Midbrain (tissue), 1 donor: Measurements from ENCODE around the gene BMP7.

Experiments used
- DNase-seq: peaks from one replicate; lab custom pipeline; 2025; lab: John Stamatoyannopoulos, UW

BMP7 gene

DNA sequence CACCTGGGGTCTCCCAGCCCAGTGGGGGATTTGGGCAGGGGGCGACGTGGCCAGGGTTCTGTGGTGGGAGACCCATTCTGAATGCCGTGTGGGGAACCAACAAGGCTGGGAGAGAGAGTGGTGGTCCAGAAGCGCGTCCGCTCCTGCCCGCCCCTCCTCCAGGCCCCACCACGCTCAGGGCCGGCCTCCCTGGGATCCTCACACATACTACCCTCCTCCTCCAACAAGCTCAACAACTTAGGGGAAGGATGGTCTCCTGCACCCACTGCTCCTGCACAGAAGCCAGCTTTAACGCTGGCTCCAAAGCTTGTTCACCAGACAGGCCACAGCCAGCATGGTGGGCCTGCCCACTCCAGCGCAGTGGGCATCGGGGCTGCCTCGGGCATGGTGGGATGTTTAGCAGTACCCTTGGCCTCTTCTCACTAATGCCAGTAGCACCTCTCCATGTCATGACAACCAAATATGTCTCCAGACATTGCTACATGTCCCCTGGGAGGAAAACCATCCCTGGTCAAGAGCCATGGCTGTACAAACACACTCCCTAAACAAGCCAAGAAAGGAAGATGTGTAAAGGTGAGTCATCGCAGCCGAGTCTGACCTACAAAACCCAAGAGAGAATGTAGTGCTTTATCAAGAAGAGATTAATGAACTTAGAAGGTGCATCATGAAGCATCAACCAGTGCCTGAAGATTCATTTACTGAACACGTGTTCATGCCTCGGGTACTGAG is 75.7 kb downstream of the BMP7 start:
- DNase-seq = no peak

DNA sequence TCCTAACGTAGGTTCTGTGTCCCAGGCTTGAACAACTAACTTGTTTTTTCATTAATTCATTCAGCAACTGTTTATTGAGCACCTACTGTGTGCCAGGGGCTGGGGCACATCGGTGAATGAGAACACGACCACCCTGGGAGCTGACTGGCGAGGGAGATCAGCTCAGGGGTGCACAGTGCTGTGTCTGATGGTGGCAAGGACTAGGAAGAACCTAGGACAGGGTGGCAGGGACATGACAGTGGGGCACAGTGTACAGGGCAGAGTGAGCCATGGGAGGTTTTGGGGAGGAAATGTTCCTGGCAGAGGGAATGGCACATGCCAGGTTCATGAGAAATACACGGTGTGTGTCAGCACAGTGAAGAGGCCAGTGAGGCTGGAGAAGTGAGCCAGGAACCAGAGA is 76.7 kb downstream of the BMP7 start:
- DNase-seq = no peak

DNA sequence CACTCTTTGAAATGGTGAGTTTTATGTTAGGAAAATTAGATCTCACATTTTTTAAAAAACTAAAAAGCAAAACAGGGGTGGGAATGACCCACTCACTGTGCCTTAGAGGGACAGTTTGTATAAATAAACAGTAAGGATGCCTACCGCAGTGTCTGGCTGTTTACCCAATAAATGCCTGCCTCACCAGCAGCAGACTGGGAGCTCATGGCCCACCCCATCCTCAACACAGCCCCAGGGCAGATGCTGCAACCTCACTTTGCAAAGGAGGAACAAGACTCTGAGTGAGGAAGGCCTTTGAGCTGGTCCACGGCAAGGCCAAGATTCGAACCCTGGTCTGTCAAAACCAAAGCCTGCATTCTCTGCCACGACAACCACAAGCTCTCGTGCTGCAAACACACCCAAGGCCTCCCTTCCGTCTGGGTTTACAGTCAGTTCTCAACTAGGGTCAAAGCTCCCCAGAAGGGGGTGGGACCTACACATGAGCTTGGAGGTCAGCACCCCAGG is 77.8 kb downstream of the BMP7 start:
- no peak for DNase-seq

DNA sequence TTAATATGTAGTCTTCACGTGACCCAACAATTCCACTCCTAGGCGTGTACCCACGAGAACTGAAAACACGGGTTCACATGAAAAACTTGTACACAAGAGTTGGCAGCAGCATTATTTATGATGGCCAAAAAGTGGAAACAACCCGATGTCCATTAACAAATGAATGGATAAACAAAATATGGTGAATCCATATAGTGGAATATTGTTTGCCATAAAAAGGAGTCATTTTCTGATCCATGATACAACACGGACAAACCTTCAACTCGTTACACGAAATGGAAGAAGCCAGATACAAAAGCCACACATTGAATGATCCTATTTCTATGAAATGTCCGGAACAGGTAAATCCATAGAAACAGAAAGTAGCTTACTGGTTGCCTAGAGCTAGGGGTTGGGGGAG is 78.4 kb downstream of the BMP7 start:
- no peak for DNase-seq

DNA sequence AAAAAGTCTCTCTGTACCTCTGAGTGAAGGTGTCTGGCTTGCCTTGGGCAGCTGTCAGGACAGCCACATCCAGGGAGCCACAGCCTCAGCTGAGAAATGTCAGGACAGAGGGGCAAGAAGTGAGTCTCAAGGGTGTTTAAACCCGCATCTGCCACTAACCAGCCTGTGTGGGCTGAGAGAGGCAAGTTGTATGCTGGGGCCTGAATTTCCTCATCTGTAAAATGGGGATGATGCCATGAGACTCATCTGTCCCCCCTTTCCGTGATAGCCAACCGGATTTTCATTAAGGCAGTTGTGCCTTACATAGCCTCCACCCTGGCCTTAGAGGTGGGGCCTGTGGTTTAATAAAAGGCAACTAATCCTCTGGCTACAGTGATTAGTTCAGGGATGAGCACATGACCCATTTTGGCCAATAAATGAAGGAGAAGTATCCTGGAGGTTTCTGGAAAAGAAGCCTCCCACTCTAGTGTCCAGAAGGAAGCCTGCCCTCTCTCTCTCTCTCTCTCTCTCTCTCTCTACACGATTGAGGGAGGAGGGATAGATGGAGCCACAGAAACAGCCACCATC is 79.3 kb downstream of the BMP7 start:
- no peak for DNase-seq

DNA sequence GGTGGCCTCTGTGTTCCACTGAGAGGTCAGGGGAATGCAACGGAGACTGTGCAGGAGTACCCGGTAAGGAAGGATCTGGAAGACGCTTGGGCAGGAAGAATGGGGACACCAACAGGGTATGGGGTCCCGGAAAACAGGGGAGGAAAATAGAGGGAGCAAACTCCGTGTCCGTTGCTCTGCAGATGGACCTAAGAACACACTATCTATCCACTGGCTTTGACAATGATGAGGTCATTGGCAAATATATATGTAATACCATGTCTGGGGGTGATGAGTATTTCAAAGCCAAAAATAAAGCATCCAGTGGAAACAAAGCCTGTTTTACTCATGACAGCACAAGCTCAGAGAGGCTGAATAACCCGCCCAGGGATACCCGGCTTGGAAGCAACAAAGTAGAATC is 80.2 kb downstream of the BMP7 start:
- DNase-seq = no peak

DNA sequence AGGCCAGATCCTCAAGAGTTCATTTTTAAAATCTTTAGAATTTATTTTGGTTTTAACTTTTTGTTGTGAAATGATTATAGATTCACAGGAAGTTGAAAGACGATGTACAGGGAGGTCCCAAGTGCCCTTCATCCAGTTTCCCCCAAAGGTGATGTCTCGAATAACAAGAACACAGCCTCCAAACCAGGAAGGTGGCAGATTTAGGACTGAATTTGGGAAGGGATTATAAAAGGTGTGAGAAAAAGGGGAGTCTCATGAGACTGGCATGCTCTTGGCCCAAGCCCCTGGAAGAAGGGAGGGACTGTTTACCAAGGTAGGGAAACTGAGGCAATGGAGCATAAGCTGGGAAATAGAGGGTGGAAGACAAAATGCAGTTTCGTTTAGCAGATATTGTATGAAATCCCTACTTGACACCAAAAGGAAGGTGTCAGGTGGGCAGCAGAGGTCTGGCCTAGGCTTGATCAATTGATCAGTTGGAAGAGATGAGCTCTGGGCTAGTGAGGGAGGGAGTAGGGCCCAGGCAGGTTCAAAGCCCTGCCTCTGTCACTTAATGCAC is 81.2 kb downstream of the BMP7 start:
- no peak for DNase-seq

DNA sequence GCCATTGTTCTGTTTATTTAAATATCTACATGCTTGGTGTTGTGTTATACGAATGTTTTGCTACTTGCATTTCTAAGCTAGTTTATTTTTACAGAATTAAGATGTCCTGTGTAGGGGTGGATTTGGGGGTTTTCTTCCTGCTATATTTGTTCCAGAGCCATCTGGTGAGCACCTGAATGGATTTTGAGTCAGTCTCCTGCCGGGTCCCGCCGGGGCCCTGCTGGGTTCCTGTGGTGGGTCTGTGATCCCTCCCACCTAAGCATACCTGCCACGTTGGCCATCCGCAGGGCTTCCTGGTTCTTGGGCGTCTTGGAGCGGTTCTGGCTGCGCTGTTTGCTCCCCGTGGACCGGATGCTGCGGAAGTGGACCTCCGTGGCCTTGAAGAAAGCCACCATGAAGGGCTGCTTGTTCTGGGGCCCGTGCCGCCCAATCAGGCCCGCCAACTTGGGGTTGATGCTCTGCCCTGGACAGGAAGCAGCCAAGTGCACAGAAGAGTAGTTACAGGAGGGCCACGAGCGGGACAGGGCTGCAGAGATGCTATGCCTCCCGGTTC is 82.9 kb downstream of the BMP7 start:
- DNase-seq = no peak

DNA sequence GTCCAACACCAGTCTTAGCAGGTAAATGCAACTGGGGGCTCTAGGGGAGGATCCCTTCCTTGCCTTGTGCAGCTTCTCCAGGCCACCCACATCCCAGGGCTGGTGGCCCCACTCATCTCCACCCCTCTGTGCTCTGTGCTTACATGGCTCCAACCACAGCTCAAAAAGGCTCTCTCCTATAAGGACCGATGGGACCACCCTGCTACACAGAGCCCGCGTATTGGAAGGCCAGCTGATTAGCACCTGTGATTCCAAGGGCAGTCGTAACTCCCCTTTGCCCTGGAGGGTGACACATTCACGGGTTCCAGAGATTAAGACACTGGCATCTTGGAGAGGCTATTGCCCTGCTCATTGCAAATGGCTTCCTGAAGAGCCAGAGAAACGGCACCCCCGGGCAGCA is 84.8 kb downstream of the BMP7 start:
- no peak for DNase-seq

DNA sequence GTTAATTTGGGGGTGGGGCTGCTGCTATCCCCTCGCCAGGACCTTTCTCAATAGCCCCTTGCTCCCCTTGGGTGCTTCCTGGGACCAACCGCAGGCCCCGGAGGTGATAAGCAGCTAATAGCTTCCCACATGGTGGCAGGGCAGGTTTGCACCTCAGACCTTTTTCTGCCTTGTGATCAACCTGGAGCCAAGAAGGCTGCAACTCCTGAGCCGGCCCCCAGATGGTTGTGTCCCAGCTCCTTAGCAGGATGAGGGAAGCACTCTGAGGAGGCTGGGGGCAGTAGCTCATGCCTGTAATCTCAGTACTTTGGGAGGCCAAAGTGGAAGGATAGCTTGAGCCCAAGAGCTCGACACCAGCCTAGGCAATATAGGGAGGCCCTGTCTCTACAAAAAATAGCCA is 85.5 kb downstream of the BMP7 start:
- no peak for DNase-seq

DNA sequence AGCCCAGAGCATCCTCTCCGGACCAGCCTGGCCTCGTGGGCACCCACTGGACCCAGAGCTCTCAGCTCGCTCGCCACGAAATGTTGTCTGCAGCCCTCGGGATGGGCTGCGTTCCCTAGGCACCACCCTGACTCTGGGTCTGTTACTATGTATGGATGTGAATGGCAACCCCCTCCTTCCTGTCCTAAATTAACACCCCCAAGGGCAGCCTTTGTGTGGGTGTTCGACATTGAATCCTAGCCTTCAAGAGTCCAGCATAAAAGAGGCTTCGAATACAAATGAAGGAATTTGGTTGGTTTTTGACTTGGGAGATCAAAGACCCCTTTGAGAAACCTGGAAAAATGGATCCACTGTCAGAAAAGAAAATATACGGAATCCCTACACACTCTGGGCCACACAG is 86.1 kb downstream of the BMP7 start:
- no peak for DNase-seq

DNA sequence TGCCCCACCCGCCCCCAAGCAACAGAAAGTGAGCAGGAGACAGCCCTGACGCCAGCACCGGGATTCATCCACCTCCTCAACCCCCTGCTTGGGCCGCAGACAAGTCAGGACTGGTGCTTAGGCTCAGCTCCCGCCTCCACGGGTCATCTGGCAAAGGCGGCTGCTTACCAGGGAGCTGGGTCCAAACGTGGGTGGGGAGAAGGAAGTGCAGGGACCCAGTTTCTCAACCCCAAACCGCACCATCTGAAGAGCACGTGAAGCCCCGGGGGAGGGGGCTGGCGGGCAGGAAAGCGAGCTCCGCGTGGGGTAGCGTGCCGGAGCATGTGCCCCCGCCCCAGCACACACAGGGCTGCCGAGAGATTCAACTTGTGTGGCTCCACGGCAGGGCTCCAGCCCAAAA is 87.2 kb downstream of the BMP7 start:
- DNase-seq = no peak

DNA sequence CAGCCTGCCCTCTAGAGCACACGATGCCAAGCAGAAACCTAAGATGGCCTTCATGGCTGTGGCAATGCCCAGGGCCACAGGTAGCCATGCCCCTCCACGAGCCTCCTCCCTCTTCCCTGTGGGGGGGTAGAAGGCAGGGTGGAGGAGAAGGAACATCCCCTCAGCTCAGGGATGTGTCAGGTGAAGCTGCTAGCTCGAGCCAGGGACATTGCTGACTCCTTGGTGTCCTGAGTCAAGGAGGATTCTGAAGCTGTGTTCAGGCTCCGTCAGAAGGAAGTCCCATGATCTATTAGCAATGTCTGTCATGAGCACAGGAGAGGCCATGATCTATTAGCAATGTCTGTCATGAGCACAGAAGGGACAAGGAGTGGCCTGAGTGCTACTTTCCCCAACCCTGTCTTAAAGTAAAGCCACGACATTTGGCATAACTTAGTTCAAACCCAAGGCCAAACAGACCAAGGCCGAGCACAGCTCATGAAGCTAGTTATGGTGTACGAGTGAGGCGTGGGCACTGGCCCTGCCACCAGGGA is 87.8 kb downstream of the BMP7 start:
- no peak for DNase-seq

DNA sequence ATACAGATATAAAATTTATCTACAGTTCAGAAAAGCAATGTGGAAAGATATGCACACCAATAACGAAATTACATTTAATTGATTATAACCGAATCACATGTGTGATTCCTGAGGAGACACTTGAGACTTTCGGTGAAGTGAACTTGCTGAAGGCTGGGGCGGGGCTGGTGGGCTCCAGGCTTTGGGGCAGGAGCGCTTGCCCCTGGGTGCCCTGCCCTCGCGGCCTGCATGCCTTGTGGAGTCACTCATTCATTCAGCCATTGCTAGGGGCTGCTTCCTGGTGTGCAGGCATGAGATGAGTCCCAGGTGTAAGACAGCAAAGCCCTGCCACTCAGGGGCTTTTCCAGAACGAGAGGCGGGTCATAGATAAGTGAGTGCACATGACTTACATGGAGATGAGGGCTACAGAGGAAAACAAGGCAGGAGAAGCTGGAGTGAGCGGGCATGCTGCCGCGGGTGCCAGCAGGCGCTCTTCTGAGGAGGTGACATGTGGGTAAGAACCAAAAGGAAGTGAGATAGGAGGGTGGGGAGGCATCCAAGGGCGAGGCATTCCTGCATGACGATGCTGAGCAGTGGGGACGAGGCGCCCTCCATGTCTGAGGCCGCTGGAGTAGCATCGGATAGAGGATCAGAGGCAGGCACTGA is 88.7 kb downstream of the BMP7 start:
- DNase-seq = no peak

DNA sequence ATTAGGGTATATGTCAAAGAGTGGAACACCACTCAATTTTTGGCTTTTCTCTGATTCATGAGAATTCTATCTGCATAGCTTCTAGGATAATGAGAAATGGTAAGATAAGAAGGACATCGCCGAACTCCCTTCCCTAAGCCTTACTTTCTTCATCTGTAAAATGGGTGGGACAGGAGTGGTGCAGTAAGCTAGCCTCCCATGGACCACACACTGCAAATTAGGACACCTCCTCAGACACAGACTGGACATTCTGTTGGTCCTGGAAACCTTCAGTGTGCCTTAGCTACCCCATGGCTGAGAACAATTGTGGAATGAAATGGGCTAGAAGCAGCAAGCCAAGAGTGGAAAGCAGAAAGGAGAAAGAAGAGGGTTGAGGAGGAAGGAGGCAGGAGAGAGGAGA is 89.6 kb downstream of the BMP7 start:
- DNase-seq = no peak

DNA sequence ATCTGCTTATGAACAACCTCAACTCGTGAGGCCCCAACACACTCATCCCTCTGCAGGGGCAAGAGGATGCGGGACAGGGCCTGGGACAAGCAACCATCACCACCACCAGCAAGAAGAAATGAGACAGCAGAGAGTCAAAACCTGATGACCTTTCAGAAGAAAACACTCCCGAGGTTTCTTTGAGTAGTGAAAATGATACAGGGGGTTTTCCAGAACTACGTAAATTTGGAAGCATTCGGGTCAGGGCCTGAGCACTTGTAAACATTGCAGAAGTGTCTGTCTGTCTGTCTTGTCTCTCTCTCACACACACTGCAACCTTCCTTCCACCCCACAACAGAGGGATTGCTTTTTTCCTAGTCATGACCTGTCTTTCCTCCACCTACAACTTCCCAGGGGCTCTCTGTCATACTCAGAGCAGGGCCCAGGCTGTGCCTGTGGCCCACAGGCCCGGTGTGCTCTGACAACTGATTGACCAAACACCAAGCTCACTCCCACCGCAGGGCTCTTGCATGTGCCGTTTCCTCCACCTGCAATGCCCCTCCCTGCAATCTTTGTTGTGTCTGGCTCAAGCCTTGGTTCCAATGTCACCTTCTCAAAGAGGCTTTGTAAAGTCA is 90.9 kb downstream of the BMP7 start:
- DNase-seq = no peak

DNA sequence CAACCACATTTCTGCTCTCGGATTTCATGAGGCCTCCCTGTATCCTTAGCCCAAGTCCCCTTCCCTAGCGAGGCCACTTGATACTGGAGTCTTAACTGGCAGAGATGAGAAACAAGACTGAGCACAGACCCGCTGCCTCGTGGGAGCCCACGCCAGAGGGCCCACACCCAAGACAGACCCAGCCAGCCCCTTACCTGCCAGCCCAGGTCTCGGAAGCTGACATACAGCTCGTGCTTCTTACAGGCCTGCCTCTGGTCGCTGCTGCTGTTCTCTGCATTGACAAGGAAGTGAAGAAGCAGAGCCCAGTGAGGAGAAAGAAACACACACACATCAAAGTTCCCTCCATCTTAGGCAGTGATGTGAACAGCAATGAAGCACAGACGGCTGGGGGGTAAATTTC is 91.7 kb downstream of the BMP7 start:
- no peak for DNase-seq

DNA sequence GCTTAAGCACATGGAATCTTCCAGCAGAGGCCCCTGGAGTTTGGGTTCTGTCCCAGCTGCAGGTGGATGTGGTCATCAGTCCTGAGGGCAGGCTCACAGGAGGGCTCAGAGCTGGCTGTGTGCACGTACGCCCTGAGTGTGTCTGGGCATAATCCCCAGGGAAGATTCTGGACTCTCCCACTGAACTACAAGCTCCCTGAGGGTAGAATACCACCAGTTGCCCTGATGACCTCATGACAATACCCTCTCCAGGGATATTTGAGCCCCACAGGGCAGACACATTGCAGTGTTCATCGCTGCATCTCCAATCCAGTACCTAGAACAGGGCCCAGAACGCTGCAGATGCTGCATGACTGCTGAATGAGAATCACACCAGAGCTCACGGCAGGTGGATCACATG is 92.5 kb downstream of the BMP7 start:
- no peak for DNase-seq

DNA sequence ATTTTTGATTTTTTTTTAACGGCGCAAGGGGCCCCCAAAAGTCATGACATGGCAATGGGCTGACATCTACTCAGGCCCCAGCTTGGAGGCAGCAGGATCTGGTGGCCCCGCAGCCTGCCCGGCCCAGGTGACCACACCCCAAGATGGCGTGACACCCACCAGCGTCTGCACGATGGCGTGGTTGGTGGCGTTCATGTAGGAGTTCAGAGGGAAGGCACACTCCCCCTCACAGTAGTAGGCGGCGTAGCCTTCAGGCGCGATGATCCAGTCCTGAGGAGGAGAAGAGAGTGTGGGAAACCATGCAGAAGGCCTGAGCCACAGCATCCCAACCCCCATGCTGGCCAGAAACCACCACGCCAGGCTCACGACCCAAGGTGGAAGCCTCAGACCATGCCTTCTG is 93.4 kb downstream of the BMP7 start:
- no peak for DNase-seq

DNA sequence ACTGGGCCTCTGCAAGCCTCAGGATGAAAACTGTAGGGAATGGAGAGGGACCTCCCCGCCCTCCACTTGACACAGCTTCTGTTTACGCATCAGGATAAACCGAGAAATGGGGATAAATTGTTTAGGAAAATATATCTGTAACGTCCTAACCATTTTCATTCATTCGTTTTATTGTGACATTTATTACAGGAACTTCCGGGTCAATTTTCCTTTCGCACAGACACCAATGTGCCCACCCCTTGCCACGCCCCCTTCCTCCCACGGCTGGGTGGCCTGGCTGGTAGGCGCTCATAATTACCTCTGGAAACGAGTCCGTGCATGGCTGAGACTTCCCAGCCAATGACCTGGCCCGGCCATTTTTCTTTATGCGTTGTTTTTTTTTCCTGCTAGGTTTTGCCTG is 96.1 kb downstream of the BMP7 start:
- DNase-seq = no peak

DNA sequence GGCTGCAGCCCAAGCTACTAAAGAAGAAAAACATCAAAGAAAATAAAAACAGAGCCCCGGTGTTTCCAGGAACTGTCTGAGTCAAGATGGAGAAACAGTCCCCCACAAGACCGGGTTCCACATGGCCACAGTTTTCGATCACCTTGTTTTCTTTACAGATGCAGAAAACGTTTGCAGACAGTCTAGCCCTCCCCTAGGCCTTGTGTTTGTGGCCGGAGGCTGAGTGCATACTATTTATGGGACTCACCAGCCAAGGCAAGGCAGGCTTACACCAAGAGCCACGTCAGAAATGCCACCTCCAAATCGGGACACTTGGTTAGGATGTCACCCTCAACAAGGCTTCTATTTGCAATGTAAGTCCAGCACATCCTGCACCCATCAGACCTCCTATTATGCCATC is 97.3 kb downstream of the BMP7 start:
- DNase-seq = no peak
